Measurements from ENCODE around the gene PRPH2. TPM values are rescaled to one million over a fixed set of nuclear protein-coding genes. Genes with fewer than 3 reads are reported as not detected.
"Not testable (repeated sequence)": the region's sequence is repeated elsewhere in the genome, so short reads cannot be mapped to it uniquely, and the experiment has no call there.

PRPH2 gene
- total RNA-seq, 1 donor from 2014 or later = not detected

GRCh38 chr6:42688281-42688680, 34.1 kb downstream of the PRPH2 start:
- peaks cover 17% of the 10 kb centered on the region for H3K4me1 Mint-ChIP-seq (ENCODE audit: low read depth, unreplicated experiment)
- no peaks in the 10 kb centered on the region for H3K27me3 ChIP-seq (ENCODE audit: insufficient read depth, low read length)
- TF ChIP-seq, protein P1, sequence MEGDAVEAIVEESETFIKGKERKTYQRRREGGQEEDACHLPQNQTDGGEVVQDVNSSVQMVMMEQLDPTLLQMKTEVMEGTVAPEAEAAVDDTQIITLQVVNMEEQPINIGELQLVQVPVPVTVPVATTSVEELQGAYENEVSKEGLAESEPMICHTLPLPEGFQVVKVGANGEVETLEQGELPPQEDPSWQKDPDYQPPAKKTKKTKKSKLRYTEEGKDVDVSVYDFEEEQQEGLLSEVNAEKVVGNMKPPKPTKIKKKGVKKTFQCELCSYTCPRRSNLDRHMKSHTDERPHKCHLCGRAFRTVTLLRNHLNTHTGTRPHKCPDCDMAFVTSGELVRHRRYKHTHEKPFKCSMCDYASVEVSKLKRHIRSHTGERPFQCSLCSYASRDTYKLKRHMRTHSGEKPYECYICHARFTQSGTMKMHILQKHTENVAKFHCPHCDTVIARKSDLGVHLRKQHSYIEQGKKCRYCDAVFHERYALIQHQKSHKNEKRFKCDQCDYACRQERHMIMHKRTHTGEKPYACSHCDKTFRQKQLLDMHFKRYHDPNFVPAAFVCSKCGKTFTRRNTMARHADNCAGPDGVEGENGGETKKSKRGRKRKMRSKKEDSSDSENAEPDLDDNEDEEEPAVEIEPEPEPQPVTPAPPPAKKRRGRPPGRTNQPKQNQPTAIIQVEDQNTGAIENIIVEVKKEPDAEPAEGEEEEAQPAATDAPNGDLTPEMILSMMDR (IDR thresholded peaks at IDR 0.05; ENCODE audit: insufficient read depth, low read depth, low read length) = no peak
- no peak for TF ChIP-seq EZH2 (IDR thresholded peaks at IDR 0.05; ENCODE audit: insufficient read depth, low read length)
- no peak overlapping the region for H3K4me3 Mint-ChIP-seq (ENCODE audit: unreplicated experiment)
- no peaks in the 10 kb centered on the region for H3K79me2 ChIP-seq (ENCODE audit: insufficient read depth, low read length)
- H3K4me1 ChIP-seq (ENCODE audit: insufficient read depth, low read length) = peaks cover 15% of the 10 kb centered on the region
- H3K9ac ChIP-seq (ENCODE audit: low read length) = no peak overlapping the region
- no peak for FAIRE-seq
- no peaks in the 10 kb centered on the region for H3K9me3 ChIP-seq (ENCODE audit: insufficient read depth, low read depth, low read length)
- no peaks in the 10 kb centered on the region for H3K9me3 Mint-ChIP-seq (ENCODE audit: unreplicated experiment)
- no peaks in the 10 kb centered on the region for H4K20me1 ChIP-seq (ENCODE audit: insufficient read depth, low read length)
- H3K27ac Mint-ChIP-seq (ENCODE audit: unreplicated experiment) = no peak overlapping the region
- peaks cover 31% of the 10 kb centered on the region for H3K36me3 ChIP-seq (ENCODE audit: insufficient read depth, low read length)
- no peak overlapping the region for H2AFZ ChIP-seq (ENCODE audit: low read depth, low read length)
- peaks cover 29% of the 10 kb centered on the region for H3K36me3 Mint-ChIP-seq (ENCODE audit: low read depth, unreplicated experiment)
- no peak overlapping the region for H3K27ac ChIP-seq (ENCODE audit: low read depth, low read length)
- no peak for DNase-seq (ENCODE audit: low read depth)
- H3K4me2 ChIP-seq (ENCODE audit: low read length) = no peak overlapping the region
- no peak overlapping the region for H3K4me3 ChIP-seq (ENCODE audit: insufficient read depth, low read depth, low read length)
- no peaks in the 10 kb centered on the region for H3K27me3 Mint-ChIP-seq (ENCODE audit: low read depth, unreplicated experiment)

- Mint-ChIP-seq H3K36me3 (ENCODE audit: low read depth, unreplicated experiment) (peaks cover 14% of the 10 kb centered on the region), H3K9me3 (ENCODE audit: unreplicated experiment) (no peaks in the 10 kb centered on the region), H3K27ac (ENCODE audit: unreplicated experiment) (no peak overlapping the region), H3K27me3 (ENCODE audit: low read depth, unreplicated experiment) (no peaks in the 10 kb centered on the region), H3K4me1 (ENCODE audit: low read depth, unreplicated experiment) (no peaks in the 10 kb centered on the region), H3K4me3 (ENCODE audit: unreplicated experiment) (no peak overlapping the region)
- Histone ChIP-seq H4K20me1 (ENCODE audit: insufficient read depth, low read length) (no peaks in the 10 kb centered on the region), H3K36me3 (ENCODE audit: insufficient read depth, low read length) (peaks cover 59% of the 10 kb centered on the region), H3K79me2 (ENCODE audit: insufficient read depth, low read length) (no peaks in the 10 kb centered on the region), H2AFZ (ENCODE audit: low read depth, low read length) (no peak overlapping the region), H3K4me1 (ENCODE audit: insufficient read depth, low read length) (no peaks in the 10 kb centered on the region), H3K4me2 (ENCODE audit: low read length) (no peak overlapping the region), H3K9ac (ENCODE audit: low read length) (no peak overlapping the region), H3K9me3 (ENCODE audit: insufficient read depth, low read depth, low read length) (no peaks in the 10 kb centered on the region), H3K27ac (ENCODE audit: low read depth, low read length) (no peak overlapping the region), H3K27me3 (ENCODE audit: insufficient read depth, low read length) (no peaks in the 10 kb centered on the region), H3K4me3 (ENCODE audit: insufficient read depth, low read depth, low read length) (no peak overlapping the region)
- DNase-seq (ENCODE audit: low read depth) (no peak), FAIRE-seq (no peak)
- TF ChIP-seq, protein P1 (IDR thresholded peaks at IDR 0.05; ENCODE audit: insufficient read depth, low read depth, low read length) = no peak
- no peak for TF ChIP-seq EZH2 (IDR thresholded peaks at IDR 0.05; ENCODE audit: insufficient read depth, low read length)
These were observed 43.0 kb downstream of the PRPH2 start for GRCh38 chr6:42679358-42679757.

DNA sequence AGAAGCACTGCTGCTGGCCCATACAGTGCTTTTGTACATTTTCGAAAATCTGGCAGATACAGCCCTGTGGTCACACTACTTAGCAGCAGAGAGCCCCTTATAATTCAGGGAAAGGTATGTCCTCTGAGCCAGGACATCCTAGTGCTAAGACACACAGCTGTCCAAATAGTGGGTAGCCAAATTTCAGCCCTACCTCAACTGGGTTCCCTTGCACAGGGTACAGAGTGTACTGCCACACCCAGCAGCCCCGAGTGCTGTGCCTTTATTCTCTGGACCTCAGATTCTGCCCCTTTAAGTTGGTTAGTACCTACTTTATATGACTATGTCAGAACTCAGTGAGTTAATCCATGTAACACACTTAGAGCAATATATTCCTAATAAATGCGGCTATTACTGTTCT, 47.6 kb downstream of the PRPH2 start:
- Histone ChIP-seq H3K79me2 (ENCODE audit: insufficient read depth, low read length) (no peaks in the 10 kb centered on the region), H3K9me3 (ENCODE audit: insufficient read depth, low read depth, low read length) (no peaks in the 10 kb centered on the region), H3K27ac (ENCODE audit: low read depth, low read length) (no peak overlapping the region), H3K4me2 (ENCODE audit: low read length) (no peak overlapping the region), H3K9ac (ENCODE audit: low read length) (no peak overlapping the region), H3K4me1 (ENCODE audit: insufficient read depth, low read length) (no peaks in the 10 kb centered on the region), H2AFZ (ENCODE audit: low read depth, low read length) (no peak overlapping the region), H3K36me3 (ENCODE audit: insufficient read depth, low read length) (peaks cover 67% of the 10 kb centered on the region), H3K4me3 (ENCODE audit: insufficient read depth, low read depth, low read length) (no peak overlapping the region), H3K27me3 (ENCODE audit: insufficient read depth, low read length) (no peaks in the 10 kb centered on the region), H4K20me1 (ENCODE audit: insufficient read depth, low read length) (no peaks in the 10 kb centered on the region)
- no peaks in the 10 kb centered on the region for H3K9me3 Mint-ChIP-seq (ENCODE audit: unreplicated experiment)
- no peak overlapping the region for H3K4me3 Mint-ChIP-seq (ENCODE audit: unreplicated experiment)
- no peaks in the 10 kb centered on the region for H3K4me1 Mint-ChIP-seq (ENCODE audit: low read depth, unreplicated experiment)
- no peak for TF ChIP-seq EZH2 (IDR thresholded peaks at IDR 0.05; ENCODE audit: insufficient read depth, low read length)
- TF ChIP-seq, protein P1 (IDR thresholded peaks at IDR 0.05; ENCODE audit: insufficient read depth, low read depth, low read length) = no peak
- no peaks in the 10 kb centered on the region for H3K27me3 Mint-ChIP-seq (ENCODE audit: low read depth, unreplicated experiment)
- no peak overlapping the region for H3K27ac Mint-ChIP-seq (ENCODE audit: unreplicated experiment)
- no peak for DNase-seq (ENCODE audit: low read depth)
- no peak for FAIRE-seq
- peaks cover 8% of the 10 kb centered on the region for H3K36me3 Mint-ChIP-seq (ENCODE audit: low read depth, unreplicated experiment)

DNA sequence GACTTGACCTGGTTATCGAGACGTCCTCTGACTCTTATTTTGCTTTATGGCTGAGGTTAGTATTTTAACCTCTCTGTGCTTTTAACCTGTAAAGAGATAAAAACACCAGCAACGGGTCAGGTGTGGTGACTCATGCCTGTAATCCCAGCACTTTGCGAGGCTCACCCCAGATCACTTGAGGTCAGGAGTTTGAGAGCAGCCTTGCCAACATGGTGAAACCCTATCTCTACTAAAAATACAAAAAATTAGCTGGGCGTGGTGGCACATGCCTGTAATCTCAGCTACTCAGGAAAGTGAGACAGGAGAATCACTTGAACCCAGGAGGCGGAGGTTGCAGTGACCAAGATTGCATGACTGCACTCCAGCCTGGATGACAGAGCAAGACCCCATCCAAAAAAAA, 48.0 kb downstream of the PRPH2 start:
- not testable (repeated sequence) for H4K20me1 ChIP-seq (ENCODE audit: insufficient read depth, low read length); FAIRE-seq; H3K27me3 ChIP-seq (ENCODE audit: insufficient read depth, low read length); H3K9me3 ChIP-seq (ENCODE audit: insufficient read depth, low read depth, low read length); H3K4me2 ChIP-seq (ENCODE audit: low read length); H3K9ac ChIP-seq (ENCODE audit: low read length); H3K4me1 Mint-ChIP-seq (ENCODE audit: low read depth, unreplicated experiment); H3K36me3 Mint-ChIP-seq (ENCODE audit: low read depth, unreplicated experiment); H3K9me3 Mint-ChIP-seq (ENCODE audit: unreplicated experiment); H3K27ac Mint-ChIP-seq (ENCODE audit: unreplicated experiment); H3K4me3 Mint-ChIP-seq (ENCODE audit: unreplicated experiment); H3K4me3 ChIP-seq (ENCODE audit: insufficient read depth, low read depth, low read length); H3K4me1 ChIP-seq (ENCODE audit: insufficient read depth, low read length); H3K27ac ChIP-seq (ENCODE audit: low read depth, low read length); H3K27me3 Mint-ChIP-seq (ENCODE audit: low read depth, unreplicated experiment); DNase-seq (ENCODE audit: low read depth); H3K79me2 ChIP-seq (ENCODE audit: insufficient read depth, low read length); H2AFZ ChIP-seq (ENCODE audit: low read depth, low read length)
- peaks cover 67% of the 10 kb centered on the region for H3K36me3 ChIP-seq (ENCODE audit: insufficient read depth, low read length)

All from astrocyte (in vitro differentiated cells and primary cell).